ENCODE results near the gene YPEL2. TPM values are rescaled to one million over a fixed set of nuclear protein-coding genes. Genes with fewer than 3 reads are reported as not detected.

YPEL2 gene
- total RNA-seq, 1 donor from 2014 or later: 20.8 TPM

DNA sequence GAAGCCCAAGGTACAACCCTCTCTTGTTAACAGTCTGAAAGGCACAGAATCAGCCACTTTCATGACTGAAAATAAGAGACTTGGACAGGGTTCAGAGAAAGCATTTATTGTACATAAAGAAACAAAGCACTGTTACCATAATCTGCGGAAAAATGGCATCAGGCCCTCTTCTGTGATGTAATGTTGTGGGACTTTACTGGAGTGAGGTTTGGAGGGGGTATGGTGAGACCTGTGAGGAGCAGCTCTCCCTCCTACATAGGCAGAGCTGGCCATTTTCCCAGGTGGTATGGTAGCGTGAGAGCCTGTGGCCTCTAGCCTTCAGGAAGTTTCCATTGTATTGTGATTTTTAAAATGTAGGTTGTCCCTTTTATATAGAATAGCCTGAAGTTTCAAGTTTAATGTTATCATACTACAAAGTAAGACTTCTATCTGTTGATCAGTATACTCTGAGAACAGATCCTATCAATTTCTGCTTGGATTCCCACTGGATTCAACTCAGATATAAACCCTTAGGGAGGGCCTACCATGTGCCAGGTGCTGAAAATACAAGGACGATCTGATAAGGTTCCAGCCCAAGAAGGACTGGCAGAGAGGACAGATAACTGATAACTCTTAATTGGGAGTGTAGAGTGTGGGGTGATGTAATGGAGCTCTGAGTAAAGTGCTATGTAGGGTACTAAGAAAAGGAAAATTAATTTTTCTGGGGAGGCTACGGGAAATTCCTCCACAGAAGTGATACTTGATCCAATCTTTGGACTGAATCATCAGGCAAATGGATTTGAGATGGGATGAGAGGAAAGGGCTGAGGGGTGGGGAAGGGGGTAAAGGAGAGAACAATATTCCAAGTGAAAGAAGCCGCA is 4.1 kb upstream of the YPEL2 start:
- Mint-ChIP-seq H3K9me3 (ENCODE audit: unreplicated experiment) (peaks cover 2% of the 10 kb centered on the region), H3K27ac (ENCODE audit: unreplicated experiment) (peak overlapping the region; percentile 78), H3K36me3 (ENCODE audit: unreplicated experiment) (no peaks in the 10 kb centered on the region), H3K27me3 (ENCODE audit: unreplicated experiment) (peaks cover 5% of the 10 kb centered on the region), H3K4me3 (ENCODE audit: unreplicated experiment) (no peak overlapping the region), H3K4me1 (ENCODE audit: low read depth, unreplicated experiment) (peaks cover 24% of the 10 kb centered on the region)
- TF ChIP-seq, protein P1, sequence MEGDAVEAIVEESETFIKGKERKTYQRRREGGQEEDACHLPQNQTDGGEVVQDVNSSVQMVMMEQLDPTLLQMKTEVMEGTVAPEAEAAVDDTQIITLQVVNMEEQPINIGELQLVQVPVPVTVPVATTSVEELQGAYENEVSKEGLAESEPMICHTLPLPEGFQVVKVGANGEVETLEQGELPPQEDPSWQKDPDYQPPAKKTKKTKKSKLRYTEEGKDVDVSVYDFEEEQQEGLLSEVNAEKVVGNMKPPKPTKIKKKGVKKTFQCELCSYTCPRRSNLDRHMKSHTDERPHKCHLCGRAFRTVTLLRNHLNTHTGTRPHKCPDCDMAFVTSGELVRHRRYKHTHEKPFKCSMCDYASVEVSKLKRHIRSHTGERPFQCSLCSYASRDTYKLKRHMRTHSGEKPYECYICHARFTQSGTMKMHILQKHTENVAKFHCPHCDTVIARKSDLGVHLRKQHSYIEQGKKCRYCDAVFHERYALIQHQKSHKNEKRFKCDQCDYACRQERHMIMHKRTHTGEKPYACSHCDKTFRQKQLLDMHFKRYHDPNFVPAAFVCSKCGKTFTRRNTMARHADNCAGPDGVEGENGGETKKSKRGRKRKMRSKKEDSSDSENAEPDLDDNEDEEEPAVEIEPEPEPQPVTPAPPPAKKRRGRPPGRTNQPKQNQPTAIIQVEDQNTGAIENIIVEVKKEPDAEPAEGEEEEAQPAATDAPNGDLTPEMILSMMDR (IDR thresholded peaks at IDR 0.05; ENCODE audit: partially characterized antibody, unreplicated experiment): no peak
- no peak for DNase-seq

DNA sequence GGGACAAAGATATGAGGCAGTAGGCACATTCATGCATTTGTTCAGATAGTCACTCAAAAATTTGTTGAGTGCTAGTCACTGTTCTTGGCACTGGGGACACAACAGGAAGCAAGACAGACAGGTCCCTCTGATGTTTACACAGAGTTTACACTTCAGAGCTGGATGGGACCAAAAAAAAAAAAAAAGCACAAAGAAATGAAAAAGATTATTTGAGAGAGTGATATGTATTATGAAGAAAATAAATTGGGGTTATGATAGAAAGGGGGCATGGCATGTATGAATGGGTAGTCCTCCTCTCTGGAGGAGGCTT is 3.5 kb upstream of the YPEL2 start:
- Mint-ChIP-seq H3K4me3 (ENCODE audit: unreplicated experiment) (no peak overlapping the region), H3K4me1 (ENCODE audit: low read depth, unreplicated experiment) (peaks cover 26% of the 10 kb centered on the region), H3K9me3 (ENCODE audit: unreplicated experiment) (peaks cover 2% of the 10 kb centered on the region), H3K36me3 (ENCODE audit: unreplicated experiment) (no peaks in the 10 kb centered on the region), H3K27me3 (ENCODE audit: unreplicated experiment) (peaks cover 8% of the 10 kb centered on the region), H3K27ac (ENCODE audit: unreplicated experiment) (peak overlapping the region; percentile 28)
- no peak for DNase-seq
- TF ChIP-seq, protein P1 (IDR thresholded peaks at IDR 0.05; ENCODE audit: partially characterized antibody, unreplicated experiment): no peak

DNA sequence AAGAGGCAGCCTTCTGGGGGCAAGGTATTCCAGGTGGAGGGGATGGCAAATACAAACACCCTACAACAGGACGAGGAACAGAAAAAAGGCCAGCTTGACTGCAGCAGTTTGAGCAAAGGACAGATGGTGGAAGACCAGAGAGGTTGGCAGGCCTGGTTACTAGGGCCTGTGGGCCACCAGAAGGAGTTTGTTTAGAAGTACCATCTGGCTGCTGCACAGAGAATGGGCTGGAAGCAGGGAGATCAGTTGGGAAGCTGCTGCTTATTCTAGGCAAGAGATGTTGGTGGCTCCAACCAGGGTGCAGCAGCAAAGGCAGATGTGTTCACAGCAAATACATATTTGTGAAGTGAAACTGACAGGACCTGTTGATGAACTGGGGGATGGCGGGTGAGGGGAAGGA is 2.9 kb upstream of the YPEL2 start:
- Mint-ChIP-seq H3K4me3 (ENCODE audit: unreplicated experiment) (peak overlapping the region; percentile 28), H3K4me1 (ENCODE audit: low read depth, unreplicated experiment) (peaks cover 29% of the 10 kb centered on the region), H3K9me3 (ENCODE audit: unreplicated experiment) (peaks cover 2% of the 10 kb centered on the region), H3K27ac (ENCODE audit: unreplicated experiment) (peak overlapping the region; percentile 84), H3K27me3 (ENCODE audit: unreplicated experiment) (peaks cover 8% of the 10 kb centered on the region), H3K36me3 (ENCODE audit: unreplicated experiment) (no peaks in the 10 kb centered on the region)
- TF ChIP-seq, protein P1 (IDR thresholded peaks at IDR 0.05; ENCODE audit: partially characterized antibody, unreplicated experiment): no peak
- peak; percentile 31 for DNase-seq

DNA sequence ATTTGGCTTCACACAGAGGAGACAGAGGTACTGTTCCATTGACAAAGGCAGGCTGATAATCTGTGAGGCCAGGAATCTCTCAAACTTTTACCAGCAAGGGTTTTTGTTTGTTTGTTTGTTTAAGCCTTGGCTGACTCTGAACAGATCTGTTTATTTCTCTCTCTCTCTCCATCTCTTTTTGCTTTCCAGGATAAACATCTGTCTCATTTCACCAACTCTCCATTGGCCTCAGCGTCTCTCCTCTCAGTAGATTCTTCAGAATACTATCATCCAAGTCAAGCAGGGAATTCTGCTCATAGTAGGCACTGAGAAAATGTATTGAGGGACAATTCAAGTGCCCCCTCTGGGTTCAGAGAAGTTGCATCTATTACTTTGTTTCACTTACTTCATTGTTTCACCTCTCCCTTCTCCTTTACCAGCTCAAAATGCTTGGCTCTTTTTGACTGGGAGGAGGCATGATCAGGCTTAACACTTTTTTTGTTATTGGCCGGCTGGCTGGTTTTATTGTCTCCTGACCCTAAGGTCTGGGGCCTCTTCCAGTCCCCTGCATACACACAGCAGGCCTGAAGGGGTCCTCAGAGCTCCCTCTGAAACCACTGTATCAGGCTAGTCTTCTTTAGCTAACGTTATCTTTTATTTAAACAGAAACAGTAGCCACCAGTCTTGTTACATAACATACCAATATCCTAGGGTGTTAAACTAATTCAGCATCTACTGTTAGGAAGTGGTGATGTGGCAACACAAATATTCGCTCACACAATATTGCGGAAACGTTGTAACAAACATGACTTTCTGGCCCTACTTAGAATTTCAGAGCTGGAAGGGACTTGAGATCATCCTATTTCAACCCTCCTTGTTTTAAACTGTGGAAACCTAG is 2.0 kb upstream of the YPEL2 start:
- H3K9me3 Mint-ChIP-seq (ENCODE audit: unreplicated experiment): peaks cover 2% of the 10 kb centered on the region
- DNase-seq: peak; percentile 64
- TF ChIP-seq, protein P1 (IDR thresholded peaks at IDR 0.05; ENCODE audit: partially characterized antibody, unreplicated experiment): peak; percentile 60
- peak overlapping the region; percentile 84 for H3K27ac Mint-ChIP-seq (ENCODE audit: unreplicated experiment)
- H3K4me1 Mint-ChIP-seq (ENCODE audit: low read depth, unreplicated experiment): peaks cover 34% of the 10 kb centered on the region
- H3K27me3 Mint-ChIP-seq (ENCODE audit: unreplicated experiment): peaks cover 6% of the 10 kb centered on the region
- H3K36me3 Mint-ChIP-seq (ENCODE audit: unreplicated experiment): no peaks in the 10 kb centered on the region
- H3K4me3 Mint-ChIP-seq (ENCODE audit: unreplicated experiment): peak overlapping the region; percentile 58
